ENCODE results near the gene DPP6.

DNA sequence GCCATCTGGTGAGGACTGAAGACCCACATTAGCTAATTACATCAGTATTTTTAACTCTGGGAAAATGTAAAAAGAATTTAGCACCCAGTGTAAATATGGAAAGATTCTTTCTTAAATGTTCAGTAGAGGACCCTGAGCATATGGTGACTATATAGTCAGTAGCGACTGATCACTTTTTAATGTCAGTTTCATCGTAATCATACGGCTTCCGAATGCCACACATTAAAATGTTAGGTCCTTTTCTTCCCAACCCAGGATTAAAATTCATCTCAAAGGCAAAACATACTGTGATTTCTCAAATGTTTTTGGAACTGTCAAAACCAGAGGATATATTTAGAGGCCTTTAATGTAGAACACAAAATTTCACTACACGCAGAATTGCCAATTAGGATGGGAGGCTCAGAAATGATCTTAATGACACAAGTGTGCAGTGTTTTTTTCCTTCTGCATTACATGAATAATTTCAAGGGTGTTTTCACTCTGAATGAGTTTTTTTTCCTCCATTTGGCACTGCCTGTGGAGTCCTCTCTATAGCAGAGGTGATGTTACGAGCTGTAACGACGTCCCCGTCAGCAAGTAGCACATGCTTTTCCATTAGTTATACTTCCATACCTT, 568.0 kb downstream of the DPP6 start:
- TF ChIP-seq NFIC (IDR thresholded peaks at IDR 0.05; ENCODE audit: borderline replicate concordance) (no peak), SIN3A (IDR thresholded peaks at IDR 0.05; ENCODE audit: borderline replicate concordance, low read depth, low read length) (no peak), JUND (IDR thresholded peaks at IDR 0.05) (no peak), SMC3 (IDR thresholded peaks at IDR 0.05; ENCODE audit: low read depth, low read length) (no peak), TAF1 (IDR thresholded peaks at IDR 0.05; ENCODE audit: borderline replicate concordance, low read depth, low read length) (no peak)
- TF ChIP-seq, protein P1, sequence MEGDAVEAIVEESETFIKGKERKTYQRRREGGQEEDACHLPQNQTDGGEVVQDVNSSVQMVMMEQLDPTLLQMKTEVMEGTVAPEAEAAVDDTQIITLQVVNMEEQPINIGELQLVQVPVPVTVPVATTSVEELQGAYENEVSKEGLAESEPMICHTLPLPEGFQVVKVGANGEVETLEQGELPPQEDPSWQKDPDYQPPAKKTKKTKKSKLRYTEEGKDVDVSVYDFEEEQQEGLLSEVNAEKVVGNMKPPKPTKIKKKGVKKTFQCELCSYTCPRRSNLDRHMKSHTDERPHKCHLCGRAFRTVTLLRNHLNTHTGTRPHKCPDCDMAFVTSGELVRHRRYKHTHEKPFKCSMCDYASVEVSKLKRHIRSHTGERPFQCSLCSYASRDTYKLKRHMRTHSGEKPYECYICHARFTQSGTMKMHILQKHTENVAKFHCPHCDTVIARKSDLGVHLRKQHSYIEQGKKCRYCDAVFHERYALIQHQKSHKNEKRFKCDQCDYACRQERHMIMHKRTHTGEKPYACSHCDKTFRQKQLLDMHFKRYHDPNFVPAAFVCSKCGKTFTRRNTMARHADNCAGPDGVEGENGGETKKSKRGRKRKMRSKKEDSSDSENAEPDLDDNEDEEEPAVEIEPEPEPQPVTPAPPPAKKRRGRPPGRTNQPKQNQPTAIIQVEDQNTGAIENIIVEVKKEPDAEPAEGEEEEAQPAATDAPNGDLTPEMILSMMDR (IDR thresholded peaks at IDR 0.05), result no peak
- TF ChIP-seq, protein P2, sequence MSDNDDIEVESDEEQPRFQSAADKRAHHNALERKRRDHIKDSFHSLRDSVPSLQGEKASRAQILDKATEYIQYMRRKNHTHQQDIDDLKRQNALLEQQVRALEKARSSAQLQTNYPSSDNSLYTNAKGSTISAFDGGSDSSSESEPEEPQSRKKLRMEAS (IDR thresholded peaks at IDR 0.05; ENCODE audit: low read depth), result no peak
